Measurements from ENCODE around the gene DAGLA.
A peak's percentile ranks its signal among the peaks of the same experiment; 100 is the strongest.

DAGLA gene

DNA sequence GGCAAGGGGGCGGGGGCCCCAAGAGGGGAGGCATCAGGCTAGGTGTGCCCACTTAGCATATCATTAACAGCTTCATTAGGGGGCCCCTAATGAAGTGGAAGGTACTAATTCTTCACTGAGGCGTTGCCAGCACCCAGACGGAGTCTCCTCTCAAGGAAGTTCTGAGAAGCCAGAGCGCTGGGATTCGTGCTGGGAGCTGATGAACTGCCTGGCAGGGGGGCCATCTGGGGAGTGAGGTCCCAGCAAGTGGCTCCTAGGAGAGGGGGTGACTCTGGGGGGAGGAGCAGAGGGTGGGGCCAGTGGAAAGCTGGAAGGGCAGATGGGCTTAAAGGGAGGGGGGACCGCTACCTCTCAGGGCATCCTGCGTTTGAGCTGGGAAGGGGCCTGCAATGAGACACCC, 29.8 kb downstream of the DAGLA start:
- DNase-seq (ENCODE audit: low read depth): no peak

DNA sequence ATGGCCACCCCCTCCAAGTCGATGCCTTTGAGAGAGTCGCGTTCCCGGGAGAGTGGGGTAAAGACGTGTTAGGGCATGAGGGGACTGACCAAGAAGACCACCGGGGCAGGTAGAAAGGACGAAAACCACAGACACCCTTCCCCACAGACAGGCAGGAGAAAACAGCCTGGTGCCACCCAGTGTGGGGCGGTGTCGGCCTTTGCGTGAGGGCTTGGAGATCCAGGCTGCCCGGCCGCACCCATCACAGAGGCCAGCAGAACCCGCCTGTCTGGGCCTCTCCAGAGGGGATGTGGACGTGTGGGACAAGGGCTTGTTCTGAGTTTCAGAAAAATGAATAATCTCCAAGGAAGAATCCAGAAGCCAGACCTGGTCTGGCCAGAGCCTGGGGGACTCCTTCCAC, 30.8 kb downstream of the DAGLA start:
- DNase-seq (ENCODE audit: low read depth): no peak

GRCh38 chr11:61711498-61711897, 31.3 kb downstream of the DAGLA start:
- no peak for DNase-seq (ENCODE audit: low read depth)

GRCh38 chr11:61712314-61712713, 32.1 kb downstream of the DAGLA start:
- no peak for DNase-seq (ENCODE audit: low read depth)

GRCh38 chr11:61712846-61713245, 32.7 kb downstream of the DAGLA start:
- DNase-seq (ENCODE audit: low read depth): no peak

DNA sequence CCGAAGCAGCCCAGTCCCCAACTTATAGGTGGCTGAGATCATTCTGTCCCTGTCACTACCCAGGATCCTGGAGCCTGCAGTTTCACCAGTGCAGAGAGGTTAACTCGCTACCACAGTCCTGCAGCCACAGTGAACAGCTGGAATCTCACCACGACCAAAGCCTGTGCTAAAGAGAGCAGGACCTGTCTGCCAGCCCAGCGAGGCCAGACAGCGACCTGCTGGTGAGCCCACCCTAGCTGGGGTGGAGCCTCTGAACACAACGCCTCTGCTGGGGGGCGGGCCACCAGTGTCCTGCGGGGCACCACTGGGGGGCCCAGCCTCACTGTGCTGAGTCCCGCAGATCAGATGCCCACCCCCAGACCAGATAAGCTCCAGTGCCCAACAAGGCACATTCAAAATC, 33.3 kb downstream of the DAGLA start:
- DNase-seq (ENCODE audit: low read depth): no peak

DNA sequence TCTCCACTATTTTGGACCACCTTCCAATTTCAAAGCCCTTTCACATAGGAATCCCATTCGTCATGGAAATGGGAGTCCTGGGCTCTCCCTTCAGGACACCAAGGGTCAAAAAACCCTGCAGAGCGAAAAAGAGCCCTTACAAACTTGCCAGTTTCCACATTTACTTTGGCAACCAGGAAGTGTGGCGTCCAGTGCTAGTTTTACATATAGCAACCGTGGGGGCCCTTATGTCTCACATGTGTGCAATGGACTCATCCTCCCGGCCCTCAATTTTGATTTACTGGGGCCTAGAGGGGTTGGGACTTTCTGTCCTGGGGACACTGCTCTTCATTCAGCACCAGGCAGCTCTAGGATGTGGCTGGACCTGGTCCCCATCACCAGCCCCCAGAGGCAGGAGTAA, 33.7 kb downstream of the DAGLA start:
- DNase-seq (ENCODE audit: low read depth): no peak

DNA sequence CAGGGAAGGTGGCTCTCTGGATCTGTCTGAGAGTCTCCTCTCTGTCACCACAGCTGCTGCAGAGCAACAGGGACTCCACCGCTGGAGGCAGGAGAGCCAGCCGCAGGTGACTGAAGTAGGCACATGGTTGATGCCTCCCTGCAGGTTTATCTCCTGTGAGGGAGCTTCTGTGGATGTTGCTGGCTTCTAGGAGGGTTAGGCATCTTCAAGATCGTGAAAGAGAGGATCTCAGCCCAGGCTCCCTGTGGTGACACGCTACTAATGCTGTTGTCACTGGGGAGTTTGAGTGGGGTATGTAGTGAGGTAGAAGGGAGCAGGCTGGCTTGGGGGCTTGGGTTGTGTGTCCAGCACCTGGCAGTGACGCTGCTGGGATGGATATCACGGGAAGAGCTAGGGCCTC, 34.1 kb downstream of the DAGLA start:
- DNase-seq (ENCODE audit: low read depth): no peak

DNA sequence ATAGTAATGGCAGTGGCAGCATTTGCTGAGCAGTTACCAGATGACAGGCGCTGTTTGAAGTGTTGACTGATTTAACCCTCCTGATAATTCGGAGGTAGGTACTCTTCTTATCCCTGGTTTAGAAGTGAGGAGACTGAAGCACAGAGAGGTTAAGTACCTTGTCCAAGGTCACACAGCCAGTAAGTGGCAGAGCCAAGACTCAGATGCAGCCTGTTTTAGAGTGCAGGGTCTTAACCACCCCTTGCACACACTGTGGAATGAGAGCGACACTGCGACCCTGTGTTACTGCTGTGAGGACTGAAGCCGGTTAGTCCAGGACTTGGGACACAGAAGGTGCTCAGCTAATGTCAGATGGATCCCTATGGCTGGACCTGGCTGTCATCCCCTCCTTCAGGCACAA, 34.7 kb downstream of the DAGLA start:
- no peak for DNase-seq (ENCODE audit: low read depth)

GRCh38 chr11:61715867-61716266, 35.7 kb downstream of the DAGLA start:
- DNase-seq (ENCODE audit: low read depth): no peak

- DNase-seq (ENCODE audit: low read depth): no peak
Observed at GRCh38 chr11:61716478-61717285, 36.5 kb downstream of the DAGLA start.

- DNase-seq (ENCODE audit: low read depth): no peak
Observed at GRCh38 chr11:61717286-61718033, 37.3 kb downstream of the DAGLA start.

DNA sequence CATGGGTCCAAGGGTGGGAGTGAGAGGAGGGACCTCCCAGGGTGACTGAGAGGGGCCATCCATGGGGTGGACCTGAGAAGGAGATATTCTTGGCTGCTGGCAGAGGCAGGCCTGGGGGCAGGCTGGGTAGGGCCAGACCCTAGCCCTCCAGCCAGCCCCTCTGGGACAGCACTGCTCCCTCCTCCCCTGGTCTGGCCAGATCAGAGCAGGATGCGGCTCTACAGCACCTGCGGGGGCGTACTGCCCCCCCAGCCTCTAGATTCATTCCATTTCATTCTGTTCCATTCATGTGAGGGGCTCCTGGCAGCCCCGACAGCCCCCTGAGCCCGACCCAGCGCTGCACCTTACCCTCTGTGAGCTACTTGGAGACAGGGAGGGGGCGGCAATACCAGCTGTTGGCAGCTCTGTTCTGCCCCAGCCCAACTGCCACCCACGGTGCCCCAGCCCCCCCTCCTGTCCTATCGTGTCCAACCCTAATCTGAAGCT, 37.9 kb downstream of the DAGLA start:
- no peak for DNase-seq (ENCODE audit: low read depth)

- no peak for DNase-seq (ENCODE audit: low read depth)
Observed at GRCh38 chr11:61718621-61719302, 38.6 kb downstream of the DAGLA start.

GRCh38 chr11:61719978-61720377, 39.8 kb downstream of the DAGLA start:
- DNase-seq (ENCODE audit: low read depth): no peak

- no peak for DNase-seq (ENCODE audit: low read depth)
Observed at GRCh38 chr11:61720597-61720996, 40.4 kb downstream of the DAGLA start.

GRCh38 chr11:61724437-61724836, 44.2 kb downstream of the DAGLA start:
- DNase-seq (ENCODE audit: low read depth): no peak

- no peak for DNase-seq (ENCODE audit: low read depth)
Observed at GRCh38 chr11:61725781-61726231, 45.6 kb downstream of the DAGLA start.

- no peak for DNase-seq (ENCODE audit: low read depth)
Observed at GRCh38 chr11:61726775-61727174, 46.6 kb downstream of the DAGLA start.

- no peak for DNase-seq (ENCODE audit: low read depth)
Observed at GRCh38 chr11:61727401-61727811, 47.2 kb downstream of the DAGLA start.

DNA sequence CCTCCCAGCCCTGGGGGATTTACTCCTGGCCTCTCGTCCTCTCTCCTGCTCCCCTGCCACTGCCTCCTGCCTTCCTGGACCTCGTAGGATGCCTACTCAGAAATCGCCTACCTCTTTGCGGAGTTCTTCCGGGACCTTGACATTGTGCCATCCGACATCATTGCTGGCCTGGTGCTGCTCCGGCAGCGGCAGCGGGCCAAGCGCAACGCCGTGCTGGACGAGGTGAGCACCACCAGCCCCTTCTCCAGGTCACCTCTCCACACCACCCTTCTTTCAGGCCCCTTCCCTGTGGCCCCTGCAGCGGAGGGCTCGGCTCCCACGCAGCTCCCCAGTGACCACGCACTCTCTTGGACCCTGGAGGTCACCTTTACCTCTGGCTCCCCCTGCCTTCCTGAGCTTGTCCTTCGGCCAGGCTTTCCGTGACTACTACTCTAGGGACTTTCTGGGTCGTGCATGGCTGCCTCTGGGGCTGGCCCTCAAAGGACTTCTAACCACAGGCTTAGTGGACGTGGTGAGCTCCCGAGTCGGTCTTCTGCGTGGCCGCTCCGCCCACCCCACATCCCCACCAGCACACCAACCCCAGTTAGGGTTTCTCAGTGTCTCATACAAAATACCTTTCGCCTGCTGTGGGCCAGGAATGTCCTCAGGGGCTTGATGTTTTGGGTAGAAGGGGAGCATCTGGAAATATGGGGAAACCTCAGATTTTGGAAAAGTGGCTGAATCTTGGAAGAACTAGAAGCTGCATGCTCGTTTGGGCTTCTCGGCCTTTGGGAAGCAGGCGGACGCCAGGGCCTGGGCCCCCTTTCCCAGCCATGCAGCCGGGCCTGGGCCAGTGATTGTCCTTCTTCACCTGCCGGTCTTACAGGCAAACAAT, 48.1 kb downstream of the DAGLA start:
- DNase-seq (ENCODE audit: low read depth): no peak

- DNase-seq (ENCODE audit: low read depth): peak; percentile 41
Observed at GRCh38 chr11:61728940-61729219, 48.7 kb downstream of the DAGLA start.
